Measurements from ENCODE around the gene TRAF3.

The TRAF3 gene

DNA sequence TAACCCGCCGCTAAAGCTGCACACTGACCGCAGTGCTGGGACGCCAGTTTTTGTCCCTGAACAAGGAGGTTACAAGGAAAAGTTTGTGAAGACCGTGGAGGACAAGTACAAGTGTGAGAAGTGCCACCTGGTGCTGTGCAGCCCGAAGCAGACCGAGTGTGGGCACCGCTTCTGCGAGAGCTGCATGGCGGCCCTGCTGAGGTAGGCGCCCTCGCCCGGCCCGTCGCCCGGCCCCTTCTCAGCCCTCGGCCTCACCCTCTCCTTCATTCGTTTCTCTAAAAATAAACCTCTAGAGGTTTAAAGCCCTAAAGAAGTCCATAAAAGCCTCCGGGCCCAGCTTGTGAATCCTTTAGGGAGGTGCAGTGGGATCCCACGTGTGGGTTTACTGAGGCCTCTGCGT is 93.0 kb downstream of the TRAF3 start:
- H3K4me1 ChIP-seq (ENCODE audit: insufficient read depth, low read length, severe bottlenecking), result peaks cover 5% of the 10 kb centered on the region
- no peak overlapping the region for H3K4me2 ChIP-seq (ENCODE audit: low read length)
- H3K27ac ChIP-seq (ENCODE audit: low read depth, low read length, poor library complexity, severe bottlenecking), result no peak overlapping the region
- H3K4me3 ChIP-seq (ENCODE audit: low read depth, low read length, poor library complexity, severe bottlenecking), result no peak overlapping the region
- no peaks in the 10 kb centered on the region for H3K27me3 ChIP-seq (ENCODE audit: insufficient read depth, low read length)
- H3K79me2 ChIP-seq (ENCODE audit: insufficient read depth, low read length), result no peaks in the 10 kb centered on the region
- H4K20me1 ChIP-seq (ENCODE audit: insufficient read depth, low read length), result no peaks in the 10 kb centered on the region
- H3K36me3 ChIP-seq (ENCODE audit: insufficient read depth, low read length), result peaks cover 5% of the 10 kb centered on the region; the same call in 1 of the 2 replicates
- H3K9me2 ChIP-seq (ENCODE audit: low read depth, low read length), result no peaks in the 10 kb centered on the region
- H3K9me3 ChIP-seq (ENCODE audit: low read length), result no peaks in the 10 kb centered on the region
- no peaks in the 10 kb centered on the region for H3F3A ChIP-seq (ENCODE audit: insufficient read depth, low read length)
- TF ChIP-seq EZH2 (IDR thresholded peaks at IDR 0.05; ENCODE audit: borderline replicate concordance, low read length), result no peak
- TF ChIP-seq, protein P1, sequence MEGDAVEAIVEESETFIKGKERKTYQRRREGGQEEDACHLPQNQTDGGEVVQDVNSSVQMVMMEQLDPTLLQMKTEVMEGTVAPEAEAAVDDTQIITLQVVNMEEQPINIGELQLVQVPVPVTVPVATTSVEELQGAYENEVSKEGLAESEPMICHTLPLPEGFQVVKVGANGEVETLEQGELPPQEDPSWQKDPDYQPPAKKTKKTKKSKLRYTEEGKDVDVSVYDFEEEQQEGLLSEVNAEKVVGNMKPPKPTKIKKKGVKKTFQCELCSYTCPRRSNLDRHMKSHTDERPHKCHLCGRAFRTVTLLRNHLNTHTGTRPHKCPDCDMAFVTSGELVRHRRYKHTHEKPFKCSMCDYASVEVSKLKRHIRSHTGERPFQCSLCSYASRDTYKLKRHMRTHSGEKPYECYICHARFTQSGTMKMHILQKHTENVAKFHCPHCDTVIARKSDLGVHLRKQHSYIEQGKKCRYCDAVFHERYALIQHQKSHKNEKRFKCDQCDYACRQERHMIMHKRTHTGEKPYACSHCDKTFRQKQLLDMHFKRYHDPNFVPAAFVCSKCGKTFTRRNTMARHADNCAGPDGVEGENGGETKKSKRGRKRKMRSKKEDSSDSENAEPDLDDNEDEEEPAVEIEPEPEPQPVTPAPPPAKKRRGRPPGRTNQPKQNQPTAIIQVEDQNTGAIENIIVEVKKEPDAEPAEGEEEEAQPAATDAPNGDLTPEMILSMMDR (IDR thresholded peaks at IDR 0.05; ENCODE audit: low read length), result no peak
- H3K9ac ChIP-seq (ENCODE audit: low read length), result no peak overlapping the region
- H2AFZ ChIP-seq (ENCODE audit: low read length), result no peak overlapping the region

DNA sequence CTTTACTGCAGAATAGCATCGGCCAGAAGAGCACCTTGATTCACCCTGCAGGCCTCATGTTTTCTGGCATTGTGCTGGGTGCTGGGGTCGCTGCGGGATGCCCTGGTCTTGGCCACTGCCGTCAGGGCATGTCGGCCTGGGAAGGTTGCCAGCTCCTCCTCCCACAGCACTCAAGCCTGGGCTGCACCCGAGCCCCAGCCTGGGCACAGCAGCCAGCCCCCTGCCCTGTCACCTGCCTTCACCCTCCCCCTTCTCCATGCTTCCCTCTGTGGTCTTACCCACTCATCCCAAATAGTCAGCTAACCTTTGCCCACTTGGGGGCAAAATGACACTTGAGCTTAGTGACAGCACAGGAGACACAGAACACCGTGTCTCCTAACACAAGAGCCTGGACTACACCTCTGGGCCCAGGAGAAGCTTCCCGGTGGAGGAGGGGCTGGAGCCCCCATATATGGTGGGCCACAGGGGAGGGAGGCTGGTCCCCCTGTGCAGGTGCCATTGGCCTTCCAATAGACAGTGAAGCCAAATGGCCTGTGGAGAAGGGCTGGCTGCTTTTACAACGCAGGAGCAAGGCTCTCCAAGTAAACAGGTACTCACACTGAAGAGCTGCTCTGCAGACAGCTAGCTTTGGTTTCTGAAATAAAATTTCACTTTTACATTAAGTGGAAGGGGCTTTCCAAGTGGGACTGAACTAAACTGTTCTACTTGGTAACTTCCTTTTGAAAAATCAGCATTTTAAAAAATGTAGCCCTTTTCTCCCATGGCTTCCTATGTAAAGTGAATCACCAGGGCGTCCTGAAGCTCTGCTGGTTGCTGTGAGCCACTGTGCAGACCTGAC is 94.0 kb downstream of the TRAF3 start:
- Histone ChIP-seq H3K27ac (ENCODE audit: low read depth, low read length, poor library complexity, severe bottlenecking) (peak overlapping the region; percentile 8), H3K4me2 (ENCODE audit: low read length) (no peak overlapping the region), H3K79me2 (ENCODE audit: insufficient read depth, low read length) (no peaks in the 10 kb centered on the region), H3F3A (ENCODE audit: insufficient read depth, low read length) (no peaks in the 10 kb centered on the region), H3K9ac (ENCODE audit: low read length) (no peak overlapping the region), H4K20me1 (ENCODE audit: insufficient read depth, low read length) (no peaks in the 10 kb centered on the region), H3K27me3 (ENCODE audit: insufficient read depth, low read length) (no peaks in the 10 kb centered on the region), H2AFZ (ENCODE audit: low read length) (no peak overlapping the region), H3K9me3 (ENCODE audit: low read length) (no peaks in the 10 kb centered on the region), H3K36me3 (ENCODE audit: insufficient read depth, low read length) (peaks cover 13% of the 10 kb centered on the region; the same call in 1 of the 2 replicates), H3K4me3 (ENCODE audit: low read depth, low read length, poor library complexity, severe bottlenecking) (no peak overlapping the region), H3K9me2 (ENCODE audit: low read depth, low read length) (no peaks in the 10 kb centered on the region), H3K4me1 (ENCODE audit: insufficient read depth, low read length, severe bottlenecking) (peaks cover 5% of the 10 kb centered on the region)
- no peak for TF ChIP-seq EZH2 (IDR thresholded peaks at IDR 0.05; ENCODE audit: borderline replicate concordance, low read length)
- TF ChIP-seq, protein P1 (IDR thresholded peaks at IDR 0.05; ENCODE audit: low read length), result no peak

DNA sequence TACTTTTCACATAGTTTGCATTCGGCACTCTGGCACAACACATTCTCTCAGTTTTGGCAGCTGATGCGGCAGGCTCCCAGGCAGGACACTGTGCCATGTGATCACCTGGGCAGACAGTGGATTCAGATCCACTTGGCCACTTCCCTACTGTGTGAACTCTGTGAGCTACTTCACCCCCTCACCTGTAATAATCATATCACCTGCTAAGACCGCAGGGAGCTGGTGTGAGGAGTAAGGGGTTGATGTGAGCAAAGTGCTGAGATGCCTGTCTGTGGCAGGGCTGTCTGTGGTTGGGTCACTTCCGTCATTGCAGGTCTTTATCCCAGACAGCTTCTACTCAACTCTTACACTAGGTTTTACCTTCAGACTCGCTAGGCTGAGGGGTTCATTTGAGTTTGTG is 94.8 kb downstream of the TRAF3 start:
- no peak overlapping the region for H3K4me2 ChIP-seq (ENCODE audit: low read length)
- H3K4me3 ChIP-seq (ENCODE audit: low read depth, low read length, poor library complexity, severe bottlenecking), result no peak overlapping the region
- no peaks in the 10 kb centered on the region for H3F3A ChIP-seq (ENCODE audit: insufficient read depth, low read length)
- H3K79me2 ChIP-seq (ENCODE audit: insufficient read depth, low read length), result no peaks in the 10 kb centered on the region
- no peaks in the 10 kb centered on the region for H3K9me2 ChIP-seq (ENCODE audit: low read depth, low read length)
- peaks cover 19% of the 10 kb centered on the region; the same call in 1 of the 2 replicates for H3K36me3 ChIP-seq (ENCODE audit: insufficient read depth, low read length)
- no peak overlapping the region for H3K27ac ChIP-seq (ENCODE audit: low read depth, low read length, poor library complexity, severe bottlenecking)
- H3K9me3 ChIP-seq (ENCODE audit: low read length), result no peaks in the 10 kb centered on the region
- no peaks in the 10 kb centered on the region for H4K20me1 ChIP-seq (ENCODE audit: insufficient read depth, low read length)
- no peaks in the 10 kb centered on the region for H3K27me3 ChIP-seq (ENCODE audit: insufficient read depth, low read length)
- H2AFZ ChIP-seq (ENCODE audit: low read length), result no peak overlapping the region
- peaks cover 5% of the 10 kb centered on the region for H3K4me1 ChIP-seq (ENCODE audit: insufficient read depth, low read length, severe bottlenecking)
- H3K9ac ChIP-seq (ENCODE audit: low read length), result no peak overlapping the region
- TF ChIP-seq, protein P1 (IDR thresholded peaks at IDR 0.05; ENCODE audit: low read length), result no peak
- no peak for TF ChIP-seq EZH2 (IDR thresholded peaks at IDR 0.05; ENCODE audit: borderline replicate concordance, low read length)

Measured in OCI-LY1 (cell line).